ENCODE results near the gene TNIP3.

Gene TNIP3

DNA sequence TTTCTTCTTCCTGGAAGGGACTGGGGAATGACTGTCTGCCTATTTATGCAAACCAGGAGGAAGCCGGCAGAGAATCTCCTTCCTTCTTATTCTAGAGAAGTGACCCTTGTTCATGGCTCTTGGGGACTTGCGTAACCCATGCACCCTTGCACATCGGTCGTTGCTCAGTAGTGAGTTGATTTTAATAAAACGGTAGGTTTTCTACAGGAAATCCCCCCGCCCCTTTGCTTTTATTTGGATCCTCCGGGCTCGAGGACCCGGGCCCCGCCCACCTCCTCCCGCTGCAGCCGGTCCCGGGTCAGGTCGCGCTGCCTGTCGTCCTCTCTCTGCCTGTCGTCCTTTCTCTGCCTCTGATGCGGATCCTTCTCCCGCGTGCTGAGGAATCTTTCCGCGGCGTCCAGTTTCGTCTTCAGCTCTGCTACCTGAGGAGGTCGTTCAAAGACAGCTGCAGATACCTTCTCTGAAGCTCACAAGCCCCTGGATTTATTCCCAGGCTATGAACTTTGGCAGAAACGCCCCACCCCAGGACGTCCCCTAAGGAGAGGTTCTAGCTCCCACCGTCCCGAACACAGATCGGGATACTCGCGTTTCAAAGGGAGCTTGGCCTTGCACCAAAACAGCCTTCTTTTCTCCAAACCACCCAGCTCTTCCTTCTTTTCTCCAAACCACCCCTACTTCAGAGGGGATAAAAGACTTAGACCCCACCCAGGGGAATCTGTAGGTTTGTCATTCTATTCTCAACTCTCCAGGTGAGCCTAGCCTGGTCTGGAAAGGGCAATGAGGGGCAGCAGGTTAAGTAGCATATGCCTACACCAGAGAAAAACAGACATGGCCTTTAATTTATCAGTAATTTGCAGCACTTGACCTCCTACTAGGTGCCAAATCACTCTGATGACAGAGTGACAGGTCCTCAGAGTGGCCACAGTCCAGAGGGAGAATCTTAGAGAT lies 7.0 kb downstream of the TNIP3 start:
- TF ChIP-seq, protein P1, sequence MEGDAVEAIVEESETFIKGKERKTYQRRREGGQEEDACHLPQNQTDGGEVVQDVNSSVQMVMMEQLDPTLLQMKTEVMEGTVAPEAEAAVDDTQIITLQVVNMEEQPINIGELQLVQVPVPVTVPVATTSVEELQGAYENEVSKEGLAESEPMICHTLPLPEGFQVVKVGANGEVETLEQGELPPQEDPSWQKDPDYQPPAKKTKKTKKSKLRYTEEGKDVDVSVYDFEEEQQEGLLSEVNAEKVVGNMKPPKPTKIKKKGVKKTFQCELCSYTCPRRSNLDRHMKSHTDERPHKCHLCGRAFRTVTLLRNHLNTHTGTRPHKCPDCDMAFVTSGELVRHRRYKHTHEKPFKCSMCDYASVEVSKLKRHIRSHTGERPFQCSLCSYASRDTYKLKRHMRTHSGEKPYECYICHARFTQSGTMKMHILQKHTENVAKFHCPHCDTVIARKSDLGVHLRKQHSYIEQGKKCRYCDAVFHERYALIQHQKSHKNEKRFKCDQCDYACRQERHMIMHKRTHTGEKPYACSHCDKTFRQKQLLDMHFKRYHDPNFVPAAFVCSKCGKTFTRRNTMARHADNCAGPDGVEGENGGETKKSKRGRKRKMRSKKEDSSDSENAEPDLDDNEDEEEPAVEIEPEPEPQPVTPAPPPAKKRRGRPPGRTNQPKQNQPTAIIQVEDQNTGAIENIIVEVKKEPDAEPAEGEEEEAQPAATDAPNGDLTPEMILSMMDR (IDR thresholded peaks at IDR 0.05), result no peak
- no peak for TF ChIP-seq ZFX (IDR thresholded peaks at IDR 0.05; ENCODE audit: borderline replicate concordance)
- no peak overlapping the region for H3K27ac ChIP-seq

DNA sequence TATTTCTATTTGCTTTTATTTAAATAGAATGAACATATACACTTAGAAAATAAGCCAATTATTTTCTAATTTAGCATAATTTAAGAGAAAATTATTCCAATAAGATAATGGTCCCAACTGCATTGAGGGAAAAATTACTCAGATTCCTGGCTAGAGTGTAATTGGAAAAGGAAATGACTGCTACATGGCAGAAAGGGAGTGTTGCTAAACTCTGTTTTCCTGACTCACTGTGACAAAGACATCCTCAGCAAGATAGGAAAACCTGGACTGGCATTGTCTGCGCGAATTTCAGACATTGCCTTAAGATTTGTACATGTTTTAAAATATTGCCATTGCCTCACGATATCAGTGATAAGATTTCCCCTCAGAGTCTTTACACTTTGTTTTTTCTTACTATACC lies 8.2 kb downstream of the TNIP3 start:
- no peak for TF ChIP-seq ZFX (IDR thresholded peaks at IDR 0.05; ENCODE audit: borderline replicate concordance)
- TF ChIP-seq, protein P1 (IDR thresholded peaks at IDR 0.05), result no peak
- H3K27ac ChIP-seq, result no peak overlapping the region

DNA sequence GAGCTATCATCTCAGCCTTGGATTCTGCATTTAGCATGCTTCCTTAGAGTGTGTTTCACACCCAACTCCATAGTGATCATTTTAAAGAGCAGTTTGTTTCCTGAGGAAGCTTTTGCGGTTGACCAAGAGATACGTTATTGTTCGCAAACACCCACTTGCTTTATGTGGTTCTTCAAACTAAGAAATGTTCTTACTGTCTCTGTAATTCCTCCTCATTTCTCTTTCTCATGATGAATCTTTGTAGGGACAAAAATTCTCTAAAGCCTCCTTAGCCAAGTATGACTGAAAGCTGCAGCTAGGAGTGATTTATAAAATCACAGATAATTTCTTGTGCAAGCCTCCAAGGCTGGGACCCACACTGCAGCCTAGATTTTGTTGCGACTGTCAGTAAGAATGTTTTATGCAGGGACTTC lies 10.0 kb downstream of the TNIP3 start:
- TF ChIP-seq, protein P1 (IDR thresholded peaks at IDR 0.05), result no peak
- TF ChIP-seq ZFX (IDR thresholded peaks at IDR 0.05; ENCODE audit: borderline replicate concordance), result no peak
- H3K27ac ChIP-seq, result no peak overlapping the region

DNA sequence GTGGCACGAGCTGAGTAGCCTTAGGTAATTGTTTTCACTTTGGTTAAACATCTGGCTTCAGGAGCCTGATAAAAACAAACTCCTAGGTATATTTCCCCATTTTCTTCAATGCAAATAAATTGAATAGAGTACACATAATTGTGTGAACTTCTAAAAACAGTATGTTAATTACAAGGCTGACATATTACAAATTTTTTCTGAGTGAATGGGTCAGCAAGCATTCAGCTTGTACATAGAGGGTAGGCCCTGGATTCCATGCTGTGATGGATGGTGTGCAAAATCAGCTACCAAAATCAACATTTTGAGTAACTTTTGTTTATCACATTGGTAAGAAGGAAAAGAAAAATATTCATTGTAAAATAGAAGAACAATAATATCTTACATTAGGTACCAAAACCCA lies 12.2 kb downstream of the TNIP3 start:
- no peak for TF ChIP-seq ZFX (IDR thresholded peaks at IDR 0.05; ENCODE audit: borderline replicate concordance)
- TF ChIP-seq, protein P1 (IDR thresholded peaks at IDR 0.05), result no peak
- H3K27ac ChIP-seq, result no peak overlapping the region

DNA sequence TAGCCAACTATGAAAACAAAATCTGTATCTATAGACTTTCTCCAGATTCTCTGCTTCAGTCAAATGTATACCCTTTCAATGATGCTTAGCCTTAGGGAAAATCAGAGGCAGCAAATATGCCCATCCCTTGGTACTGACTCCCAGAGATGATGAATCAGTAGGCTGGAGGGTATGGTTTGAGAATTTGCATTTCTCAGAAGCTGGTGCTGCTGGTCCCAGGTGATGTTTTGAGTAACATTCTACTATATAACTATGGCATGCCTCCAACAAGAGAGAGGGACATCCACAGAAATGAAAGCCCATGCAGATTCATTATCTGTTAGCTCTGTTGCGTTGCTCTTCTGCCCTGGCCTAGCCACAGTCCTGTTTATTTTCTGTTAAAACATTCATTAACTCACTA lies 13.6 kb downstream of the TNIP3 start:
- no peak overlapping the region for H3K27ac ChIP-seq
- no peak for TF ChIP-seq ZFX (IDR thresholded peaks at IDR 0.05; ENCODE audit: borderline replicate concordance)
- TF ChIP-seq, protein P1 (IDR thresholded peaks at IDR 0.05), result no peak

DNA sequence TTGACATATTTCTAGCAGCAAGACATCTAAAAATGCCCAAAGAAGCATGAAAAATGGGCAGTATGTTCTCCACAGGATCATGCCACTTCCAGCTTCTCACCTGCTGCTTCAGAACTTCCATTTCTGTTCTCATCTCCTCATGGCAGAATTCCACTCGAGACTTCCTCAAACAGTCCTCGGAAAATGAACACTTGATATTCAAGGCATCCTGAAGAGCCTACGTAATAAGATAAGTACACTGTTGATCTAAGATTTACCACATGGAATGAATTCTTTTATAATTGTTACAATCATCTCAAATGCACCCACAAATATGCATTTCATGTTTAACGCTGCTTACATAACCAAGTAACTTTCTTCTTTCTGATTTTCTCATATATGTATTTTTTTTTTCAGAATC lies 14.1 kb downstream of the TNIP3 start:
- H3K27ac ChIP-seq, result no peak overlapping the region
- TF ChIP-seq ZFX (IDR thresholded peaks at IDR 0.05; ENCODE audit: borderline replicate concordance), result no peak
- TF ChIP-seq, protein P1 (IDR thresholded peaks at IDR 0.05), result no peak

DNA sequence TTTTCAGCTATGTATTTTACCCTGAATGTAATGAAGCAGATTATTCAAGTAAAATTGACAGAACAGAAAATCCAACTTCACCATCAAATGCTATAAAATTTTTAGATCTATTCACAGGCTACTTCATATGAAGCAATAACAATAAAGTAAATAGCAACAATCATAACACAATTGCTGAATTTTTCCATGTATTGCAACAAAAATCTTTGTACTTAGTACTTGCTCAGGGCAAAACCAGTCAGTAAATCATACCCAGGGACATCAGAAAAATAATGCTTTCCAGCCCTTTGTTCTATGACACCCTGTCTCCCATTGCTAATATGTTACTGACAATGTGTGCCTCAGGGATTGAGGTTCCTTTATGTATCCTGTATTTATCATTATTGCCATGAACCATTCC lies 15.5 kb downstream of the TNIP3 start:
- TF ChIP-seq ZFX (IDR thresholded peaks at IDR 0.05; ENCODE audit: borderline replicate concordance), result no peak
- TF ChIP-seq, protein P1 (IDR thresholded peaks at IDR 0.05), result no peak
- no peak overlapping the region for H3K27ac ChIP-seq

All from 22Rv1 (cell line).